GM04503 (cell line): ENCODE results near the gene RGS6.

Experiments used
- DNase-seq: peaks from one replicate; pipeline ENCODE4 v3.0.0-alpha.2; 2012; ENCODE audit warnings: low read depth

RGS6 gene

DNA sequence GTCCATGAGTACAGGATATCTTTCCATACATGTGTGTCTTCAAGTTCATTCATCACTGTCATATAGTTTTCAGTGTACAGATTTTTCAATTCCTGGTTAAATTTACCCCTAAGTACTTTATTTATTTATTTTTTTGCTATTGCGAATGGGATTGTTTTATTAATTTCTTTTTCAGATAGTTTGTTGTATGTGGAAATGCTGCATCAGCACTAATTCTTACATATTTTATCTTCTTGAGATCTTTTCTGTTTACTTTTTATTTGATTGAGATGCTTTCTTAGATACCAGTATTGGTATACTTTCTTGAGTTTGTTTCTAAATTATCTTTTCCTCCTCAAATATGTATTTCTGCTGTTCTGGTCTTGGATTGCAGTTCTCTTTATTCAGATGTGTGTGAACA lies 148.9 kb downstream of the RGS6 start:
- DNase-seq = no peak

DNA sequence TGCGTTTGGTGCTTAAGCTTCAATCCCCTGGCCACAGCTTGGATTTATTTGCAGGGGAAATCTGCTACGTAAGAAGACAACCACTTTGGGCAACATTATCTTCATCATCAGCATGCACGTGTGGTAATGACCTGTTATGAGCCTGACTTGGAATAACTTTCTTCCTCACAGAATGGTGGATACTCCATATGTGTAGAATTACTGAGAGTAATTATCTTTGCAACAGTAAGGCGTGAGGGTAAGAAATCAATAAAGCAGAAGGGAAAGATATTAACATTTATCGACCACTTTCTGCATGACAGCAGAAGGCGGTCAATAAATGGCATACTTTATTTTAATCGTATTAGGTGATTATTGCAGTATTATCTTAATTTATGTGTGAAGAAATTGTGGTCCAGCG lies 152.7 kb downstream of the RGS6 start:
- DNase-seq = no peak

DNA sequence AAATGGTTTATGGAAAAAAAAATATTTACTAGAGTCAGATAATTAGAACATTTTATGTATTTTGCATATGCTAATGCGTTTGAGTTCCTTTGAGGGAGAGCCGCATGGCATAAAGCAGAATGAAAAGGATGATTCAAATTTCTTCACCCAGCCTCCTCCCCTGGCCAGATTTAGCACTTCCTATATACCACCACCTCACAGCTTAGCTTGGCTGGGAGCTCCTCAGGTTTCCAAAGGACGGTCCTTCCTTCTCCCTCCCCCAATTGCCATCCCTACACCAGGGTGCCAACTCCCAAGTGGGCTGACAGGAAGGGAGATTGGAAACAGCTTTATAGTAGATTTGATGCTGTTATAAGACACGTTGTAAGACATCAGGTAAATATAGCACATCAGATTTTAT lies 157.4 kb downstream of the RGS6 start:
- no peak for DNase-seq

DNA sequence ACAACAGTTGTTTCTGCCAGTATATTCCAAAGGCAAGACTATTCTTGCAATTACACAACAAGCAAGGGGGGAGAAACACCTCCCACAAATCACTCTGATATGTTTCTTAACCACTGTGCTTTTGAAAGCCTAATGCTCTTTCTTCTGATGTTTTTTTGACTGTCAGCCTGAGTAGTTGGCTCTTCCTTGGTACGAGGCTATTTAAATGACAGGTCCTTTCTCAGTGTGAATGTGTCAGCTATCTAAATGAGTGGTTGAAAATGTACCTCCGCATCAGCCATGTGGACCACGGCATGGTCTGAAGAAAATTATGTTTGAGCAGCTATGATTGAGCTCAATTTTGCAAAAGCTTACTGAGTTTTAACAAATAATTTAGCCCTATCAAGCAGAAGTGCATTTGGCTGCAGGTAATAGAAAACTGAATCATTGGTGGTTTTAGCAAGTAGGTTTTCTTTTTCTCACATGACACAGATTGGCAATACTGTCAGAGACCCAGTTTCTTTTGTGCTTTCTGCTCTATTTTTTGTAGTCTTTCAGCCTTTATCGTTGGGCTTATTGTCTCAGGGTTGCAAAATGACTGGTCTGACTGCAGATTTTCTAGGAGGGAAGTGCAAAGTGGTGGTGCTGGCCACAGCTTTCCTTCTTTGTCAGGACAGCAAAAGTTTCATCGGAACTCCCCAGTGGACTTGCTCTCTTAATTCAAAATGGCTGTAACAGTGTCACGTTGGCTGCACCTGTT lies 162.8 kb downstream of the RGS6 start:
- no peak for DNase-seq

DNA sequence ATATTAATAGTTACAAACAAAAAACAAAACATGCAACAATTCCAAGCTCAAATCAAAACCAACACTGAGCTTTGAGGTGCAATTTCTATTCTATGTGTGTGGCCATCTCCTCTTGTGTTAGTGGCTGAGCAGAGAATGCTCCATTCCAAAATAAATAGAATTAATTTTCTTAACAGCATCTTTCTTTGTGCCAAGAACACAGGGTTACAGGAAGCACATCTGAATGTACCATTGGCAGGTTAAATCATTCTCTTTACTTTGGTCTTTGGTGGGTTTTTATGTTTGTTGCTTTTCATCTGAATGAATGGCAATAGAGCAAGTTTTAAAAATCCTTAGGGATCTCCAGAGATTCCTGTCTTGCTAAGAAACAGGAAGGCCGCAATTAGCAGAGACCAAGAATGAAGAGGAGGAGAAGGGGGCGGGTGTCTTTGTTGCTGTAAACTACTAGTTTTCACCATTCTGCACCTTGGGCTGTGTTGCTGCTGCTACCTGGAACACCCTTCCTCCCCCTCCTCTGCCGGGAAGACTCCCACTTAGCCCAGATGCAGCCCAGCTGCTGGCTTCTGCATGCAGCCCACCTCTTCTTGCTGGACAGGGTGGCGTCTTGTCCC lies 165.0 kb downstream of the RGS6 start:
- DNase-seq = no peak

DNA sequence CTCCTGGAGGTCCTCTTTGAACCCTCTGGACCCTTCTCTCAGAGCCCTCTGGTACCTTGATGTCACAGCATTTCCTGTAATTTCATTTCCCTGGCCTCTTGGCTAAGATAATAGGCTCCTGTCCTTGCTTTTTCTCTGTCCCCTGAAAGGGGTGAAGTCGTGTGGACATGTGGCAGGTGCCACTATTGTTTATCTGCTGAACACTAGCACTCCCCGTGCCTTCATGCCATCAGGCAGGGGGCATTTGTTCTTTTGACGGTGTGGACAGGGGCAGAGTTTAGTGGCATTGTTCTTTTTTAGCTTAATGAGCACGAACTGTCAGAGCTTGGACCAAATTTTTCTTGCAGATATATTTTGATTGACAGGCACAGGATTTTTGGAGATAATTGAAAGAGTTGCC lies 166.0 kb downstream of the RGS6 start:
- DNase-seq = no peak

GRCh38 chr14:72099566-72099965 lies 167.3 kb downstream of the RGS6 start:
- no peak for DNase-seq

GRCh38 chr14:72104011-72104613 lies 171.9 kb downstream of the RGS6 start:
- no peak for DNase-seq

DNA sequence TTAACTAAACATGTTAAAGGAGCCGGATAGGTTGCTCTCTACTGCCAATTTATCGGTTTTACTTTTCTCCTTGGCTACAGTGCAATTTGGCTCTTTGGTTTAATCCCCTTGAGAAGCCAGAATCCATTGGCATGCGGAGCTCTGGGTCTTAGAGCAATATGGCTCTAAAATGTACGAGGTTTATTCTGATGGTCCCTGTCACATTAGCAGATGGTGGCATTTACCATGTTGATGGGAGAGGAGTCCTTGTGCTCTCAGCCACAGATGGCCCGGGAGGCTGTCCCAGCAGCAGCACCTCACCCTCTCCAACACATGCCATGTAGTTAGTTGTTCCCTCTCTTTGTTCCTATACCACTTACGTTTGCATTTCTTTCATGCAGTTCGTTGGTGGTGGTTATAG lies 179.7 kb downstream of the RGS6 start:
- DNase-seq = no peak

- DNase-seq = no peak
These were observed 186.6 kb downstream of the RGS6 start for GRCh38 chr14:72118841-72119240.

DNA sequence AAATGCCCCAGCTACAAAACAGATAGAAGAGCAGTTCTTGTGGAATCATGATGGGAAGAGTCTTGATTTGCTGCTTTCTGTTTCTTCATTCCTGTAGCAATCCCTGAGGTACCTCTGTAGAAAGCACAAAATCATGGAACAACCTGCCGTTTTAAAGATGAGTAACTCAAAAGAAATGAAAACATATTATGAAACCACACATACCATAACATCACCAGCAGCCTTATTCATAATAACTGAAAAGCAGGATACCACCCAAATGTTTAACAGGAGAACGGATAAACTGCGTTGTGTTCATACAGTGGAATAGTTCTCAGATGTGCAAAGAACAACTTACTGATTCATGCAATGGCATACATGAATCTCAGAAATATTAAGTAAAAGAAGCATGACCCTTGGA lies 188.1 kb downstream of the RGS6 start:
- no peak for DNase-seq

GRCh38 chr14:72123755-72124154 lies 191.5 kb downstream of the RGS6 start:
- DNase-seq = no peak

DNA sequence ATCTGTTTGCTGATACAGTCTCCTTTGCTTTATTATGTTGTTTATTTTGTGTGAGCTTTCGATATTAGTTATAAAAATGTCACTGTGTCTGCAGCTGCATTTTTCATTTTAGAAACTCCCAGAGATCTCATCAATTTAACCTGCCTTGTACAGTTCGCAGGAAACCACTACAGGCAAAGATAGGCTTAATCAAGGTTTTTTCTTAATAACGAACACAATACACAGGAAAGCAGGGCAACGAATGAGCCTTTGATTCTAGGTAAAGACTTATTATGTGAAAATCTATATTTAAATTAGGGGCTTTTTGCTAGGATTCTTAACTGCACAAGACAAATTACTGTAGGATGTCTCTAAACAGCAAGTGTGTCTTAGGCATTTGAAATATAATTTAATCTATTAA lies 191.9 kb downstream of the RGS6 start:
- DNase-seq = no peak

- no peak for DNase-seq
These were observed 193.9 kb downstream of the RGS6 start for GRCh38 chr14:72126091-72126490.

DNA sequence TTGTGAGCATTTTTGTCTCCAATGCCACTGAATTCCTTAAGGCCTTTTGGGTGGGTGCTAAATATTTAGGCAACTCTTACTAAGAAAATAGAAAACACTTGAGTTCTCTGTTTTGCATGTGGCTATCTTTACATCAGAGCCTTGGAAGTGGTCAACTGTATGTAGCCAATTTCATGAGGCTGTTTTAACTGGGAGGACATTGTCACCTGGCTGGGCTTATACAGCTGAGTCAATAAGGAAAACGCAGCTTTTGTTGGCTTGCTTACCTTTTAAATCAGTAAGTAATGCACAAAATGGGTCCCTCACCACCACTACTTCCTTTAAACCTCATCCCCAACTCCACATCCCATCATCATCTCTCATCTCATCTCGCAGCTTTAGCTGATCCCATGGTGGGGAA lies 194.3 kb downstream of the RGS6 start:
- DNase-seq = no peak

- no peak for DNase-seq
These were observed 196.4 kb downstream of the RGS6 start for GRCh38 chr14:72128629-72129028.

DNA sequence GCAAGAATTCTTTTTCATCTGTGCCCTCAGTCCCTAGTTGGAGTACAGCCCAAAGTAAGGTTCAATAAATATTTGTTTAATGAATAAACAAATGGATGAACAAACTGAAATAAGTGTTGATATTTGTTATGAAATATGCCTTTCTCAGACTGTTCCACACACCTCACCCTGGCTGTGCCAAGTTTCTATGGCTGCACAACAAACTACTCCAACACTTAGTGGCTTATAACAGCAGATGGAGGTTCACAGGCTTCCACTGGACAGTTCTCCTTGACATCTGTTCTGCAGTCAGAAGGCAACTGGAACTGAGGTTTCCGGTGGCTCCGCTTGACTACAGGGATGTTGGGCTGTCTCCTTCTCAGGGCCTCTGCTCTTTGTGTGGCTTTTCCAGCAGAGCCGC lies 197.1 kb downstream of the RGS6 start:
- no peak for DNase-seq

- DNase-seq = no peak
These were observed 208.9 kb downstream of the RGS6 start for GRCh38 chr14:72141084-72141483.

- DNase-seq = no peak
These were observed 210.1 kb downstream of the RGS6 start for GRCh38 chr14:72142328-72142727.

- no peak for DNase-seq
These were observed 214.0 kb downstream of the RGS6 start for GRCh38 chr14:72146241-72146640.

DNA sequence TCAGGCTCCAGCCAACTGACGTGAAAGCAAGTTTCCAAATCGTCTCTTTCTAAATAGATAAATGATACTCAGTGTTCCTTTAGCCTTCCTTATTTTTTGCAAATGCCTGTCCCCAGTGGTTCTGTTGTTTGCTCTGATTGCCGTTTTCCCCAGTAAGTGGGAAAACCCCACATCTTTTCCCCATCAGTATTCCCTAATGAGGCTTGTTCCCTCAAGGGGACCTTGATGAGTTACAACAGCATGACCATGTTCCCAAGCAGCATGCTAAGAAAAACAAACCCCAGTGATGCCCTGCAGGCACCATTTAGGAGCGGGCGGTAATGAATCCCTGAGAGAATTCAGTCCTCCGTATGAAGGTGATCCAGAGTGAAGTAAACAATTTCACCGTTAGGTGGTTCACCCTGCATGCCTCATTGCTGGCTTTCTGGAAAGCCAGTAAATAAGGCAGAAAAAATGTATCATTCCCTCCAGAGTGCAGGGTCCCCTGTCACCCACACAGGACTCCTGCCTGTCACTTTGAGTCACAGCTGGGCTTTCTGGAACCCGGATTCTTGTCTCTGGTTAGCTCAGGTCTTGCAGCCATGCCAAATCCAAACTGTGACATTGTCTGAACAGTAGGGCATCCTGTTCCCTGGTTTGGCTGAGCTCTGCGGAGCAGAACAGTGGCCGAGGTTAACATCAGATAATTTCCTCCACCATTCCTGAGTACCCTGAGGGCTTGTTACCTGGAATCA lies 222.6 kb downstream of the RGS6 start:
- DNase-seq = no peak

GRCh38 chr14:72155379-72155993 lies 223.3 kb downstream of the RGS6 start:
- no peak for DNase-seq
